GM06990 (cell line): ENCODE measurements around the gene SETD3.

ENCODE experiments used
- DNase-seq: peaks from one replicate; pipeline ENCODE4 v3.0.0-alpha.2; 2011; ENCODE audit not compliant: insufficient read length; ENCODE audit errors: extremely low read depth
- H3K27me3 ChIP-seq: replicated peaks from 2 replicates; pipeline ENCODE4 v1.6.0; 2011; ENCODE audit warnings: low read length; ENCODE audit not compliant: control insufficient read depth, insufficient read depth
- H3K36me3 ChIP-seq: 2 replicates; pipeline ENCODE4 v1.5.1; 2011; ENCODE audit warnings: low read length; ENCODE audit not compliant: control insufficient read depth, insufficient read depth
- H3K4me3 ChIP-seq: replicated peaks from 2 replicates; pipeline ENCODE4 v1.5.1; 2011; ENCODE audit warnings: low read depth, mild to moderate bottlenecking, control low read depth, low read length
- CTCF ChIP-seq: IDR thresholded peaks from 2 replicates; pipeline ENCODE4 v1.5.1; 2011; ENCODE audit warnings: low read length, control low read depth, mild to moderate bottlenecking, inconsistent platforms; ENCODE audit not compliant: insufficient read depth, poor library complexity, severe bottlenecking

SETD3 gene

GRCh38 chr14:99468836-99469592 lies 11.6 kb downstream of the SETD3 start:
- Histone ChIP-seq H3K36me3 (no peaks in the 10 kb centered on the region), H3K27me3 (no peaks in the 10 kb centered on the region), H3K4me3 (no peak overlapping the region)
- no peak for DNase-seq
- TF ChIP-seq CTCF = no peak

GRCh38 chr14:99468081-99468480 lies 12.6 kb downstream of the SETD3 start:
- no peak for TF ChIP-seq CTCF
- no peak overlapping the region for H3K4me3 ChIP-seq
- no peaks in the 10 kb centered on the region for H3K27me3 ChIP-seq

GRCh38 chr14:99467336-99468078 lies 13.2 kb downstream of the SETD3 start:
- no peak overlapping the region for H3K4me3 ChIP-seq
- no peak for TF ChIP-seq CTCF
- no peaks in the 10 kb centered on the region; the same call in 1 of the 2 replicates for H3K36me3 ChIP-seq
- no peaks in the 10 kb centered on the region for H3K27me3 ChIP-seq
- DNase-seq = no peak

More at GRCh38 chr14:99468081-99468480, 12.6 kb downstream of the SETD3 start:
- no peak for DNase-seq
- H3K36me3 ChIP-seq = no peaks in the 10 kb centered on the region; the same call in 1 of the 2 replicates

DNA sequence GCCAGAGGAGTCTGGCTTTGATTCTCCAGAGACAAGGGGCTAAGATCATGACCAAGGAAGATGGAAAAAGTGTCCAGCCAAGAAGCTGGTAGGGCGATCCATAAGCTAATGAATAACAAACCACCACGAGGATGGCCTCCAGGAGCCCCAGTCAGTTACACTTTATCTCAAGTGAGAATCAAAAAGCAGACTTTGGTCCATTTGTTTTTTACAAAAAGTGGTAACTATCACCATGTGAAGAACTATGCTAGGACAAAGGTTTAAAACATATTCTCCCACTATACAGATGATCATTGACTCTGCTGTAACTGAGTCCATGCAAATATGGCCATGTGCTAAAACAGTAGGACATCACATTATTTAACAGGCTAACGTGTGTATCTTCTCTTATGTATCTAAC lies 13.9 kb downstream of the SETD3 start:
- Histone ChIP-seq H3K27me3 (no peaks in the 10 kb centered on the region), H3K36me3 (no peaks in the 10 kb centered on the region; the same call in 1 of the 2 replicates), H3K4me3 (no peak overlapping the region)
- TF ChIP-seq CTCF = no peak
- DNase-seq = no peak

GRCh38 chr14:99465288-99465687 lies 15.4 kb downstream of the SETD3 start:
- Histone ChIP-seq H3K36me3 (peaks cover 3% of the 10 kb centered on the region), H3K4me3 (no peak overlapping the region)
- TF ChIP-seq CTCF = no peak

More at GRCh38 chr14:99465288-99465687, 15.4 kb downstream of the SETD3 start:
- DNase-seq = no peak
- H3K27me3 ChIP-seq = no peaks in the 10 kb centered on the region
